H1 (cell line): ENCODE results near the gene LLPH. TPM values are rescaled to one million over a fixed set of nuclear protein-coding genes. Genes with fewer than 3 reads are reported as not detected.

Experiments
- BRCA1 ChIP-seq: IDR thresholded peaks from 2 replicates; pipeline ENCODE4 v1.6.1; 2012; ENCODE audit warnings: low read depth, low read length, improper control_type of control experiment
- CBX5 ChIP-seq: fragments of 300-800, 300-1000 bp; sonication (generic); IDR thresholded peaks from 2 replicates; pipeline ENCODE4 v1.7.1; 2016; ENCODE audit warnings: antibody characterized with exemption, low read length, low read depth
- CHD1 ChIP-seq: IDR thresholded peaks from 2 replicates; pipeline ENCODE4 v1.6.1; 2012; ENCODE audit warnings: low read depth, low read length, improper control_type of control experiment
- JUN ChIP-seq: IDR thresholded peaks from 2 replicates; pipeline ENCODE4 v1.6.1; 2011; ENCODE audit warnings: low read depth, mild to moderate bottlenecking, improper control_type of control experiment, low read length
- KDM5A ChIP-seq: fragments of 200-600 bp; IDR thresholded peaks from 2 replicates; pipeline ENCODE4 v1.7.1; 2012; ENCODE audit warnings: mild to moderate bottlenecking, low read length, inconsistent platforms, mixed read lengths
- RAD21 ChIP-seq, 2 experiments: IDR thresholded peaks in 1 of 2; conservative IDR thresholded peaks in 1 of 2; 2 replicates each; pipeline ENCODE4 v1.6.1; 2011; ENCODE audit warnings: low read depth in 2 of 2, low read length in 2 of 2, improper control_type of control experiment in 1 of 2, inconsistent platforms in 1 of 2, mild to moderate bottlenecking in 1 of 2, moderate library complexity in 1 of 2
- SAP30 ChIP-seq: fragments of 300-600 bp; sonication (generic); IDR thresholded peaks from 2 replicates; pipeline ENCODE4 v1.7.1; 2012; ENCODE audit warnings: low read length, moderate library complexity, mild to moderate bottlenecking, inconsistent platforms; ENCODE audit not compliant: insufficient read depth, insufficient replicate concordance
- SP2 ChIP-seq: IDR thresholded peaks from 2 replicates; pipeline ENCODE4 v1.6.1; 2012; ENCODE audit warnings: mild to moderate bottlenecking, low read length, inconsistent platforms
- polyA plus RNA-seq, 7 experiments: library from polyadenylated mRNA; depleted of rRNA in 3 of 7; stranded (reverse) in 5 of 7; unstranded in 2 of 7; fragments of >200 nt in 5 of 7; fragments of 200-250 nt in 2 of 7; gene quantifications; 1 replicate in 5 of 7; 2 replicates in 1 of 7; 4 replicates in 1 of 7; pipeline versions ENCODE4 v1.2.1 to v1.2.3, GENCODE V29; 2011 to 2013; ENCODE audit warnings: missing spikeins in 2 of 7, mixed read lengths in 2 of 7
- total RNA-seq: library from RNA; stranded (reverse); fragmentation: NEBNext Ultra II Directional; extraction: Animal tissue kit (Norgen Biotek cat#: 25700); gene quantifications from 2 replicates; pipeline ENCODE4 v1.2.1, GENCODE V29; 2021
- TF ChIP-seq, protein P1 (sequence below), 3 experiments: IDR thresholded peaks; 1 replicate in 2 of 3; 2 replicates in 1 of 3; pipeline versions ENCODE4 v1.5.1 to v1.6.1; 2011; ENCODE audit warnings: low read length in 3 of 3, mild to moderate bottlenecking in 3 of 3, inconsistent platforms in 2 of 3, low read depth in 1 of 3, moderate library complexity in 1 of 3; ENCODE audit not compliant: insufficient read depth in 1 of 3; ENCODE audit errors: control extremely low read depth in 1 of 3

The LLPH gene
- total and polyA plus RNA-seq, 2 of the 8 experiments (the other 6 are each of a cell fraction or from before 2014, with no cell fraction given) = 2.3 to 31.3 TPM

GRCh38 chr12:66070378-66071120 lies 60.0 kb downstream of the LLPH start (continued):
- TF ChIP-seq RAD21 (IDR thresholded peaks at IDR 0.05 in 1 of 2, conservative IDR thresholded peaks at IDR 0.05 in 1 of 2; ENCODE audit: low read depth in 2 of 2, low read length in 2 of 2) (no peak), JUN (no peak), SAP30 (no peak), SP2 (no peak), CBX5 (no peak), CHD1 (no peak), KDM5A (no peak), BRCA1 (no peak)
- TF ChIP-seq, protein P1, sequence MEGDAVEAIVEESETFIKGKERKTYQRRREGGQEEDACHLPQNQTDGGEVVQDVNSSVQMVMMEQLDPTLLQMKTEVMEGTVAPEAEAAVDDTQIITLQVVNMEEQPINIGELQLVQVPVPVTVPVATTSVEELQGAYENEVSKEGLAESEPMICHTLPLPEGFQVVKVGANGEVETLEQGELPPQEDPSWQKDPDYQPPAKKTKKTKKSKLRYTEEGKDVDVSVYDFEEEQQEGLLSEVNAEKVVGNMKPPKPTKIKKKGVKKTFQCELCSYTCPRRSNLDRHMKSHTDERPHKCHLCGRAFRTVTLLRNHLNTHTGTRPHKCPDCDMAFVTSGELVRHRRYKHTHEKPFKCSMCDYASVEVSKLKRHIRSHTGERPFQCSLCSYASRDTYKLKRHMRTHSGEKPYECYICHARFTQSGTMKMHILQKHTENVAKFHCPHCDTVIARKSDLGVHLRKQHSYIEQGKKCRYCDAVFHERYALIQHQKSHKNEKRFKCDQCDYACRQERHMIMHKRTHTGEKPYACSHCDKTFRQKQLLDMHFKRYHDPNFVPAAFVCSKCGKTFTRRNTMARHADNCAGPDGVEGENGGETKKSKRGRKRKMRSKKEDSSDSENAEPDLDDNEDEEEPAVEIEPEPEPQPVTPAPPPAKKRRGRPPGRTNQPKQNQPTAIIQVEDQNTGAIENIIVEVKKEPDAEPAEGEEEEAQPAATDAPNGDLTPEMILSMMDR (IDR thresholded peaks at IDR 0.05; ENCODE audit: control extremely low read depth in 1 of 3, insufficient read depth in 1 of 3, low read depth in 1 of 3, low read length in 3 of 3) = no peak
